Calu3 (cell line): ENCODE data around the gene ADD3. TPM values are rescaled to one million over a fixed set of nuclear protein-coding genes. Genes with fewer than 3 reads are reported as not detected.
A peak's percentile ranks its signal among the peaks of the same experiment; 100 is the strongest.

Source experiments
- BruUV-seq: library from RNA; stranded (reverse); fragments of 400-500 nt; replicated peaks from 2 replicates; lab custom pipeline; 2021; lab: Mats Ljungman, UMichigan
- CTCF ChIA-PET: fragments of 300-600 bp; sonication (Branson Sonifier 250); formaldehyde crosslinking; loops from one replicate; lab custom pipeline; 2022; ENCODE audit warnings: antibody characterized with exemption; lab: Charles Lee
- DNase-seq: peaks from one replicate; pipeline ENCODE4 v3.0.0; 2022
- H3K27ac Mint-ChIP-seq: one replicate; pipeline ENCODE4 v1.8.0; 2022; ENCODE audit warnings: mixed read lengths; ENCODE audit not compliant: unreplicated experiment
- H3K27me3 Mint-ChIP-seq: one replicate; pipeline ENCODE4 v1.8.0; 2022; ENCODE audit warnings: mixed read lengths; ENCODE audit not compliant: unreplicated experiment
- H3K36me3 Mint-ChIP-seq: one replicate; pipeline ENCODE4 v1.8.0; 2022; ENCODE audit warnings: mild to moderate bottlenecking, moderate library complexity, mixed read lengths; ENCODE audit not compliant: insufficient read depth, unreplicated experiment
- H3K4me1 Mint-ChIP-seq: one replicate; pipeline ENCODE4 v1.8.0; 2022; ENCODE audit warnings: mild to moderate bottlenecking, low read depth, mixed read lengths; ENCODE audit not compliant: unreplicated experiment
- H3K4me3 Mint-ChIP-seq: one replicate; pipeline ENCODE4 v1.8.0; 2022; ENCODE audit warnings: mild to moderate bottlenecking, low read depth, moderate library complexity, mixed read lengths; ENCODE audit not compliant: unreplicated experiment
- H3K9me3 Mint-ChIP-seq: one replicate; pipeline ENCODE4 v1.8.0; 2022; ENCODE audit warnings: low read depth, mixed read lengths; ENCODE audit not compliant: unreplicated experiment
- intact Hi-C: fragments of 100-400 bp; cut with micrococcal nuclease; formaldehyde crosslinking; loops from one replicate; pipeline ENCODE4 v1.10.0; 2022; ENCODE audit not compliant: unreplicated experiment
- total RNA-seq: library from RNA; stranded (reverse); gene quantifications from 2 replicates; pipeline ENCODE4 v1.2.3, GENCODE V29; 2022
- TF ChIP-seq, protein P1 (sequence below): fragments of 200-600 bp; IDR thresholded peaks from one replicate; pipeline ENCODE4 v1.8.0; 2022; ENCODE audit warnings: antibody characterized with exemption; ENCODE audit not compliant: unreplicated experiment

ADD3 gene
- total RNA-seq, 1 experiment from 2014 or later = 64.4 TPM

- no peak overlapping the region for H3K4me3 Mint-ChIP-seq
- CTCF ChIA-PET = interaction anchor here (0.5 kb wide), 1 partner anchor 40 kb away, joined by 3 read pairs; no protein-coding TSS in a partner anchor
- peaks cover 27% of the 10 kb centered on the region for H3K4me1 Mint-ChIP-seq
- no peak for DNase-seq
- H3K9me3 Mint-ChIP-seq = peaks cover 6% of the 10 kb centered on the region
- intact Hi-C loops = no loop called here
- no peaks in the 10 kb centered on the region for H3K36me3 Mint-ChIP-seq
- no peaks in the 10 kb centered on the region for H3K27me3 Mint-ChIP-seq
- H3K27ac Mint-ChIP-seq = no peak overlapping the region
- BruUV-seq = no TSS peak
- TF ChIP-seq, protein P1, sequence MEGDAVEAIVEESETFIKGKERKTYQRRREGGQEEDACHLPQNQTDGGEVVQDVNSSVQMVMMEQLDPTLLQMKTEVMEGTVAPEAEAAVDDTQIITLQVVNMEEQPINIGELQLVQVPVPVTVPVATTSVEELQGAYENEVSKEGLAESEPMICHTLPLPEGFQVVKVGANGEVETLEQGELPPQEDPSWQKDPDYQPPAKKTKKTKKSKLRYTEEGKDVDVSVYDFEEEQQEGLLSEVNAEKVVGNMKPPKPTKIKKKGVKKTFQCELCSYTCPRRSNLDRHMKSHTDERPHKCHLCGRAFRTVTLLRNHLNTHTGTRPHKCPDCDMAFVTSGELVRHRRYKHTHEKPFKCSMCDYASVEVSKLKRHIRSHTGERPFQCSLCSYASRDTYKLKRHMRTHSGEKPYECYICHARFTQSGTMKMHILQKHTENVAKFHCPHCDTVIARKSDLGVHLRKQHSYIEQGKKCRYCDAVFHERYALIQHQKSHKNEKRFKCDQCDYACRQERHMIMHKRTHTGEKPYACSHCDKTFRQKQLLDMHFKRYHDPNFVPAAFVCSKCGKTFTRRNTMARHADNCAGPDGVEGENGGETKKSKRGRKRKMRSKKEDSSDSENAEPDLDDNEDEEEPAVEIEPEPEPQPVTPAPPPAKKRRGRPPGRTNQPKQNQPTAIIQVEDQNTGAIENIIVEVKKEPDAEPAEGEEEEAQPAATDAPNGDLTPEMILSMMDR = no peak
These were observed 15.3 kb upstream of the ADD3 start for GRCh38 chr10:109992485-109992884.

- Mint-ChIP-seq H3K4me3 (no peak overlapping the region), H3K36me3 (no peaks in the 10 kb centered on the region), H3K27ac (no peak overlapping the region), H3K4me1 (peaks cover 40% of the 10 kb centered on the region), H3K27me3 (no peaks in the 10 kb centered on the region), H3K9me3 (no peaks in the 10 kb centered on the region)
- intact Hi-C loops = no loop called here
- no TSS peak for BruUV-seq
- TF ChIP-seq, protein P1 = no peak
- CTCF ChIA-PET = no interaction called here
- DNase-seq = no peak
These were observed 14.0 kb upstream of the ADD3 start for GRCh38 chr10:109993551-109994330.

DNA sequence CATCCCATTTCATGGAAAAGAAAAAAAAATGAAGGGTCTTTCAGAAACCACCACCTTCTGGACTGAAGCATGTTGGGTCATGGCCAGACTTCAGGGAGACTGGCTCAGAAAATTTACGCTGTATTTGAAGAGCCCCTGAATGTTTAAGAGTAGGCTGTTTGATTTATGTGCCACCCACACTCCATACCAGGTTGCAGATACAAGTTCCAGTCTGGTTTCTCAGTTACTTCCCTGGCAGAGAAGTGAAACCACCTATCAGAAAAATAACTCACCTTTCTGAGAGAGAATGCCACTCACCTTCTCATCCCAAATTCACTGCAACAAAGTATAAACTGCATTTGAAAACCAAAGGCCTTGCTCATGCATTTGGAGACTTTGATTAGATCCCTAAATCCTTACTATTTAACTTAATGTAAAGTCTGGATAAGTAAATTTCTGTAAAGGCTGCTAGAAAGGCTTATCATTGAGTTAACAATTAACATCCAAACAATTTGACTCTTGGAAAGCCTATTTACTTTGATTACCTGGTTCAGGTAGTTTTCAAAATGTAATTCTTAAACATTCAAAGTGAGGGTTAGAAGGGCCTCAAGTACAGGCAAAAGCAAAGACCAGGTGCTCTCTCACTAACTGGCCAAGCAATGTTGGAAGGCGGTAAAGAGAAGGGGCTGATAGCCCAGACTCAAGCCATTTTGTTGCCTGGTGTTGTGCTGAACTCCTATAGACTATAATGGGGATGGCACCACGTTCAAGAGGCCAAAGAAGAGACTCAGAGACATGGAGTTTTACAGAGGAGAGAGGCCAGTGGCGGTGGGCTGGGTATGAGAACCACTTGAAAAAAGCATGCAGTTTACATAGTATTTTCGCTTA lies 12.8 kb upstream of the ADD3 start:
- Mint-ChIP-seq H3K4me1 (peaks cover 49% of the 10 kb centered on the region), H3K27ac (peak overlapping the region; percentile 54), H3K4me3 (peak overlapping the region; percentile 10), H3K27me3 (no peaks in the 10 kb centered on the region), H3K9me3 (no peaks in the 10 kb centered on the region), H3K36me3 (no peaks in the 10 kb centered on the region)
- intact Hi-C loops = no loop called here
- TF ChIP-seq, protein P1 = no peak
- DNase-seq = no peak
- CTCF ChIA-PET = no interaction called here
- no TSS peak for BruUV-seq

DNA sequence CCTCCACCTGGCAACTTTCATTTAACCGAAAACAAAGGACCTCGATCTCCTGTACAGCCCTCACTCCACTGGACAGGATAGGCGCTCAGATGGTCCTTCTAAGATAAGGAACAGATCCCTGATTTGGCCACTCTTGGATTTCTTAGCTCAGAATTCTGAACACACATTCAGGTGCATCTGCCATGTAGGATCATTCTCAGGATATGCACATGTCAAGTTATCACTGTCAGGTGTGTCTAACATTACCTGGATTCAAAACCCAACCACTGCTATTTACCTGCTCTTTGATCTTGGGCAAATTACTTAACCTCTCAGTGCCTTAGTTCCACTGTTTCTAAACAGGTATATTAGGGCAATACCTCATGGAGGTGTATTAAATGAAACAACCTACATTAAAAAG lies 12.2 kb upstream of the ADD3 start:
- BruUV-seq = no TSS peak
- Mint-ChIP-seq H3K36me3 (no peaks in the 10 kb centered on the region), H3K27ac (no peak overlapping the region), H3K27me3 (no peaks in the 10 kb centered on the region), H3K9me3 (no peaks in the 10 kb centered on the region), H3K4me1 (peaks cover 49% of the 10 kb centered on the region), H3K4me3 (peak overlapping the region; percentile 10)
- CTCF ChIA-PET = no interaction called here
- TF ChIP-seq, protein P1 = no peak
- intact Hi-C loops = no loop called here
- DNase-seq = no peak
